ENCODE results near the gene LRRN2. TPM values are rescaled to one million over a fixed set of nuclear protein-coding genes. Genes with fewer than 3 reads are reported as not detected.

The LRRN2 gene
- total RNA-seq, 4 donors from 2014 or later: 0.10 to 0.32 TPM; not detected in 2

DNA sequence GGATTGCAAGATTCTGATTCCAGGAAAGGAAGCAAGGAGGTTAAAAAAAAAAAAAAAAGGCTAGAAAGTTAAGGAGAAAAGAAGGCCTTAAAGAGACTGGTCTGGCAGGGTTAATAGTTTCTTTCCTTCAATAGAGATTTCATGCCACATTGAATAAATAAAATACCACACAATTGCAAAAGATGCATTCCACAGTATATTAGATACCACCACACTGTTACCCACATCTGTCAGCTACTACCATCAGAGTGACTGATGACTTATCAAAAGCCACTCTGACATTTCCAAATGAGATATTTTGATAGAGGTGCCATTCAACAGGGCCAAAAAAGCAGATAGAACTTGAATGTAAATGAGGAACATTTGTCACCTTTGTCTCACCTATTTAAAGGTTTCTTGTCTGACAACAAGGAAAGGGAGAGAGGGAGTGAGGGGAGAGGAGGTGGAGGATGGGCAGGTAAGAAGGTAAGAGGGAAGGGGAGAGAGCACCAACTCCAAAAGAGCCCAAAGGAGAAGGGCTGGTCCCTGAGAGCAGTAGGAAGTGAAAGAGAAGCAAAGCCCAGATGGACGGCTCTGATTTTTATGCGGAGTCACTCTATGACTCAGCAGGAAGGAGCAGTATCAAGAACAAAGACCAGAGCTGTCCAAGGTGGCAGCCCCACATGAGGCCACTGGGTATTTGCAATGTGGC is 38.3 kb downstream of the LRRN2 start:
- TF ChIP-seq, protein P1, sequence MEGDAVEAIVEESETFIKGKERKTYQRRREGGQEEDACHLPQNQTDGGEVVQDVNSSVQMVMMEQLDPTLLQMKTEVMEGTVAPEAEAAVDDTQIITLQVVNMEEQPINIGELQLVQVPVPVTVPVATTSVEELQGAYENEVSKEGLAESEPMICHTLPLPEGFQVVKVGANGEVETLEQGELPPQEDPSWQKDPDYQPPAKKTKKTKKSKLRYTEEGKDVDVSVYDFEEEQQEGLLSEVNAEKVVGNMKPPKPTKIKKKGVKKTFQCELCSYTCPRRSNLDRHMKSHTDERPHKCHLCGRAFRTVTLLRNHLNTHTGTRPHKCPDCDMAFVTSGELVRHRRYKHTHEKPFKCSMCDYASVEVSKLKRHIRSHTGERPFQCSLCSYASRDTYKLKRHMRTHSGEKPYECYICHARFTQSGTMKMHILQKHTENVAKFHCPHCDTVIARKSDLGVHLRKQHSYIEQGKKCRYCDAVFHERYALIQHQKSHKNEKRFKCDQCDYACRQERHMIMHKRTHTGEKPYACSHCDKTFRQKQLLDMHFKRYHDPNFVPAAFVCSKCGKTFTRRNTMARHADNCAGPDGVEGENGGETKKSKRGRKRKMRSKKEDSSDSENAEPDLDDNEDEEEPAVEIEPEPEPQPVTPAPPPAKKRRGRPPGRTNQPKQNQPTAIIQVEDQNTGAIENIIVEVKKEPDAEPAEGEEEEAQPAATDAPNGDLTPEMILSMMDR (IDR thresholded peaks at IDR 0.05): no peak
- TF ChIP-seq POLR2A (IDR thresholded peaks at IDR 0.05): no peak
- DNase-seq (ENCODE audit: low spot score in 2 of 2): no peak
- H3K4me3 ChIP-seq (ENCODE audit: low read depth, poor library complexity, severe bottlenecking): no peak overlapping the region
- intact Hi-C loops (cut with DNase I; ENCODE audit: low total_unique reads): no loop called here
- 13 to 19% methylated on average over 2 of the region's 2 CpGs for WGBS, 2 donors

DNA sequence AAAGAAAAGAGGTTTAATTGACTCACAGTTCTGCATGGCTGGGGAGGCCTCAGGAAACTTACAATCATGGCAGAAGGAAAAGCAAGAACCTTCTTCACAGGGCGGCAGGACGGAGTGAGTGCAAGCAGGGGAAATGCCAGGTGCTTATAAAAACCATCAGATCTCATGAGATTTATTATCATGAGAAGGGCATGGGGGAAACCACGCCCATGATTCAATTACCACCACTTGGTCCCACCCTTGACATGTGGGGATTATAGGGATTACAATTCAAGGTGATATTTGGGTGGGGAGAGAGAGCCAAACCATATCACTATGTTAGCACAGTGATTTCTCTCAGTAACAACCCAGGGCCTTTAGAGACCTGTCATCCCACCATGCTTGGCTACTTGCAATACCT is 39.9 kb downstream of the LRRN2 start:
- no peak overlapping the region for H3K4me3 ChIP-seq (ENCODE audit: low read depth, poor library complexity, severe bottlenecking)
- intact Hi-C loops (cut with DNase I; ENCODE audit: low total_unique reads): no loop called here
- no peak for TF ChIP-seq POLR2A (IDR thresholded peaks at IDR 0.05)
- TF ChIP-seq, protein P1 (IDR thresholded peaks at IDR 0.05): no peak
- DNase-seq (ENCODE audit: low spot score in 2 of 2): no peak
- 69 to 91% methylated on average over 3 of the region's 3 CpGs for WGBS, 2 donors

DNA sequence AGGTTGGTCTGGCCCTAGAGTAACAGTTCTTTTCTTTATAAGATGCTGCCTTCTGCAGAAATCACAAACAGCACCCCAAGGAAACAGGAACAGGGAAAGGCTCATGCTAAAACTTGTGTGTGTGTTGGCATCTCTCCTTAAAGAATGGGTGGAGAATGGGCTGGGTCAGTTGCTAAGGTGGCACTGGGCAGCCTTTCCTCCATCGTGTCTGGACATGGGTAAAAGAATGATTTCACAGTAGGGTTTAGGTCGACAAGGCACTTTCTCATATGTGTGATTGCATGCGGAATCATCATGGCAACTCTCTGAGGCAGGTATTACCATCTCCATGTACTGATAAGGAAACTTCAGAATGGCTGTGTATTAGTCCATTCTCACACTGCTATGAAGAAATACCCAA is 40.3 kb downstream of the LRRN2 start:
- no peak for TF ChIP-seq POLR2A (IDR thresholded peaks at IDR 0.05)
- TF ChIP-seq, protein P1 (IDR thresholded peaks at IDR 0.05): no peak
- no peak for DNase-seq (ENCODE audit: low spot score in 2 of 2)
- intact Hi-C loops (cut with DNase I; ENCODE audit: low total_unique reads): no loop called here
- 49 to 70% methylated on average over 3 of the region's 3 CpGs for WGBS, 2 donors
- H3K4me3 ChIP-seq (ENCODE audit: low read depth, poor library complexity, severe bottlenecking): no peak overlapping the region

DNA sequence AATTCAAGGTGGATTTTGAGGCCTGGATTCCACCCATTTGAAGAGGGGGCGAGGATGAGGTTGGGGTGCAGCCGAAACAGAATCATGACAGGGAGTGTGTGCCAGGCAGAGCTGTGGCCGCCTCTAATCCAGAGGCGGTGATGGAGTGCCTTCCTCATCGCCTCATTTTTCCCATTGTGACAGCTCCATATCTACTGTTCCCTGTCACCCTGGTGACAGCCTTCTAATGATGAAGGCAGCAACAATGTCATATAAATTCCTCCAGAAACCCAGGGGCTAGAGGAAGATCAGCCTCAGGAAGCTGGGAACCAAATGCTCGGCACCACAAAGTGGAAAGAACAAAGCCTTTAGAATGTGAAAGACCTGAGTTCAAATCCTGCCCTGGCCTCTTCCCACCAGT is 42.0 kb downstream of the LRRN2 start:
- no peak overlapping the region for H3K4me3 ChIP-seq (ENCODE audit: low read depth, poor library complexity, severe bottlenecking)
- 89 to 92% methylated on average over 6 of the region's 6 CpGs for WGBS, 2 donors
- no peak for DNase-seq (ENCODE audit: low spot score in 2 of 2)
- no peak for TF ChIP-seq POLR2A (IDR thresholded peaks at IDR 0.05)
- TF ChIP-seq, protein P1 (IDR thresholded peaks at IDR 0.05): no peak
- intact Hi-C loops (cut with DNase I; ENCODE audit: low total_unique reads): no loop called here

DNA sequence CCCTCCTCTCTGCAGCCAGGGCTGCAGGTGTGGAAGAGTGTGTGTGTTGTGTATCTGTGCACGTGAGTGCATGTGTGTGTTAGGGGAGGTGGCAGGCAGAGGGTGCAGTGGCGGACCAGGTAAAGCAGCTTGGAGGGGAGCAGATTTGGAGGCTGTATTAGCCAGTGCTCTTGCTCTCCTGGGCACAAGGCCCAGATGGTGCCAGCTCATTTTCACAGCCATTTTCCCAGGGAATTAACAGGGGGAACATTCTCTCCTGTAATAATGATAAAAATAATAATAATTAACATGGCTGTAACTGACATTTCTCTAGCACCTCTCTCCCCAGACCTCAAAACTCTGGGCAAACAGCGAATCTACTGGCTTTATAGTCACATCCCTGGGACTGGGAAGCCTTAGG is 43.6 kb downstream of the LRRN2 start:
- H3K4me3 ChIP-seq (ENCODE audit: low read depth, poor library complexity, severe bottlenecking): no peak overlapping the region
- DNase-seq (ENCODE audit: low spot score in 2 of 2): no peak
- TF ChIP-seq, protein P1 (IDR thresholded peaks at IDR 0.05): no peak
- no peak for TF ChIP-seq POLR2A (IDR thresholded peaks at IDR 0.05)
- WGBS, 2 donors: 82 to 84% methylated on average over 3 of the region's 3 CpGs
- intact Hi-C loops (cut with DNase I; ENCODE audit: low total_unique reads): no loop called here

DNA sequence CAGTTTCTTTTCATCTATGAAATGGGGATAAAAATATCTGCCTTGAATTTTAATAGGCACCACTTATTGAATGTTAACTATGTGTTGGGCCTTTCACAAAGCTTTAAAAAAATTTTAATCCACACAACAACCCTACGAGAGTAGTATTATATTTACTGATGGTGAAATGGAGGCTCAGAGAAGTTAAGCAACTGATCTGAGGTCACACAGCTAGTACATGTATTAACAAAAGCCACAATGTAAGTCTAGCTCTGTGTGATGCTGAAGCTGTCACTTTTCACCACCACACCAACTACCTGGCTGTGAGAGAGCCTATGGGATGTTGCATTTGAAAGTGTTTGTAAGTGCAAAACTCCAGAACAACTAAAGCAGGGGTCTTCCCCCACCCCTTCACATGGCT is 44.1 kb downstream of the LRRN2 start:
- intact Hi-C loops (cut with DNase I; ENCODE audit: low total_unique reads): no loop called here
- no peak for TF ChIP-seq POLR2A (IDR thresholded peaks at IDR 0.05)
- TF ChIP-seq, protein P1 (IDR thresholded peaks at IDR 0.05): no peak
- DNase-seq (ENCODE audit: low spot score in 2 of 2): no peak
- H3K4me3 ChIP-seq (ENCODE audit: low read depth, poor library complexity, severe bottlenecking): no peak overlapping the region
- 87 to 93% methylated on average over 1 of the region's 1 CpG for WGBS, 2 donors

Measured in lower leg skin (tissue), 4 donors.